ENCODE results near the gene MATN3.

The MATN3 gene

DNA sequence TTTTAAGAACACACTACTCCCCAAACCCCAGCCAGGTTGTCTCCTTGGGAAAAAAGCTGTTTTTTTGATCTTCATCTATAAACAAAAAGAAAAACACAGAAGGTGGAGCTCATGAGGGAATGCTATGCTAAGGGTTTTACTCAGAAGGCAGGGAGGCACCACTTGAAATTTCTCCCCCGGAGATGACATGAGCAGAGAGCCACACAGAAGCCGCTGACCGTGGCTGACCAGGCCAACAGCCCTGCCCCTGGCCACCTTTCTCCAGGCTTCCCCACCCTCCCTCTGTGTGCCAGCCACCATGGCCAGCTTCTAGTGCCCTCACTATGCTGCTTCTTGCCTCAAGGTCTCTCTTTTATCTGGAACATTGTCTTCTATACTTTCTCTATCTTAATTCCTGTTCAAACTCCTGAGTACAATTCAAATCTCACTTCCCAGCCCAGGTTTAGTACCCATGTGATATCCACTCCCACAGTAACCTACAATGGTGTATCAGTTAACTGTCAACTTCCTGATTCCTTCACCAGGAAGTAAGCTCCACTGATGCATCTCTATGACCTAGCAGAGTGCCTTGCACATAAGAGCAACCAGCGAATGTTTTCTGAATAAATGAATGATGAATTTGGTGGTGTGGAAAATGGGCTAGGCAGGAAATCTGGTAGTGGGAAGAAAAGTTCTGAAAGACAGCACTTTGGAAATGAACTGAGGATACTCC, 23.6 kb upstream of the MATN3 start:
- DNase-seq, result no peak

DNA sequence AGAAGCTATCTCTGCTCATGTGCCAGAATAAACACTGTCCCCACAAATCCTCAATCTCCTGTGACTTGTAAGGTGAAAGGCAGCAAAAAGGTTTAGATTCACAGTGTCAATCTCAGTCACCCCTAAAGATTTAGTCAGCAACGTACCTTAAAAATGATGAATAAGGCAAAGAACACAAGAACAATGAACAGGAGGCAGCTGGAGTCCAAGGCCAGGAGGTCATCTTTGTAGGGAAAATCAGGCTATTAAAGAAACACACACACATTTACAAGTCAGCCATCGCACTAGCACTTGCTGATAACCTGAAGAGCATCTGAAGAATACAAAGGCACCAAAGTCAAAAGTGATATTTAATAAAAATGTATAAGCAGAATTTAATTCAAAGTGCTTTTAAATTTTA, 22.4 kb upstream of the MATN3 start:
- no peak for DNase-seq

DNA sequence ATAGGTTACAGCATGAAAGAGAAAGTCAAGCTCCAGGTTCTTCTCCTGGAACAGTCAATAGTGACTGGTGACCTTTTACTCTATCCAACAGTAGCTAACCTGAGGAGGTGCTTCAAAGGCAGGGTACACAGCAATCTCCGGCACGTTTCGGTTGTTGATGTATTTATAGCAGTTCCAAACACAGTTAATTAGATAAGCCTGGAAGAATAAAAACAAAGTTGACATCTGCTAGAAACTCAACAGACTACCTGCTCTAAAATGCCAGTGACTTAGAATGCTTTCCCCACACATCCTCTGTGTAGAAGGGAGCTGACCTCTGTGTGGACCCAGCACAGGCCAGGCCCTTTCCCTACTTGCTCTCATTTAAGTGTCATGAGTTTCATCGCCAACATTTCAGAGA, 21.8 kb upstream of the MATN3 start:
- no peak for DNase-seq

DNA sequence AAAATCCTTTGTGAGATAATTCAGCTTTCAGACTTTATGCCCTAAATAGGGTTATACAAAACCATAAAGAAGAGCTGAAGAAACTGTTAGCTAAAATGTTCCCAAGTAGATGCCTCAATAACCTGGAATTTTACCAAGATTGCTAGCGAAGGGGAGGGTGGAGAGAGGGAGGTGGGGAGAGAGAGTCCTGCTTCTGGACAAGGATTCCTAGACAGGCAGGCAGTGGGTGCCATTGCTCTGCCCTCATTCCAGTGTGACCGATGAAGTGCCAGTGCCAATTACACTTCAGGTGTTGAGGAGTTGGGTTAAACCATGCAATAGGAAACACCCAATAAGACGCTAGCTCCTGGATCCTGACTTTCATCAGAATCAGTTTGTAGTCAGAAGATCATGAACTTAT, 20.9 kb upstream of the MATN3 start:
- no peak for DNase-seq

DNA sequence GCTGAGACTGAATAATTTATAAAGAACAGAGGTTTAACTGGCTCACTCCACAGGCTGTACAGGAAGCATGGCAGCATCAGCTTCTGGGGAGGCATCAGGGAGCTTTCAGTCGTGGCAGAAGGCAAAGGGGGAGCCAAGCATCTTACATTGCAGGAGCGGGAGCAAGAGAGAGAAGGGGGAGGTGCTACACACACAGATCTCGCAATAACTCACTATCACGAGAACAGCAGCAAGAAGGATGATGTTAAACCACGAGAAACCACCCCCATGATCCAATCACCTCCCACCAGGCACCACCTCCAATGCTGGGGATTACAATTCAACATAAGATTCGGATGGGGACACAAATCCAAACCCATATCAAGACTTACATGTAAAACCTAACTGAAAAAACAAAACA, 17.8 kb upstream of the MATN3 start:
- no peak for DNase-seq

DNA sequence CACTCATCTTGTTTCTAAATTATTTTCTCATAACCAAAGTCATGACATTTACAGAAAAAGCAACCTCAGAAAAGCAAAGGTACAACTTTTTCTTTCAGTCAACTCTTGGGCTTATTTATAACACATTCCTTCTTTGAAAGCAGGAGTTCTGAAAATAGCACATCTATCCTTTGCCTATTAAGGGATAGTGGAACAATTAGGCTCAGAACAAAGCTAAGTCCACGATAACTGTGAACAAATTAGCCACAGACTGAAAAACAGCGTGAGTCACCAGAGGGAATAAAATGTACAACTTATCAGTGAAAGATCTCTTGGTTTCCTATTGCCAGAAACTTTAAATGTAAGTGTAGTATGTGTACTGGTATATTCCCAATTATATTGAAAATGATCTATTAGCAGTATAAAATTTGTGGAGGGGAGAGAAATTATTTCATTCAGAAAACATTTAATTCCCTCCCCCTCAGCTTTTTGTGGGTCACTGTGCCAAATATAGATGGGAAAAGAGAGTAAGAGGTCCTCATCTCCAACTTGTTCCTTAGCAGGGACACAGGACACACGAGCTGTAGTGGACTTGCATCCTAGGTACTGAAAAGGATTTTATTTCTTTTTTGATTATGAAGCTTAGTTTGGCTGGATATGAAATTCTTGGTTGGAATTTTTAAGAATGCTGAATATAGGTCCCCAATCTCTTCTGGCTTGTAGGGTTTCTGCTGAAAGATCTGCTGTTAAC, 15.4 kb upstream of the MATN3 start:
- DNase-seq, result no peak

DNA sequence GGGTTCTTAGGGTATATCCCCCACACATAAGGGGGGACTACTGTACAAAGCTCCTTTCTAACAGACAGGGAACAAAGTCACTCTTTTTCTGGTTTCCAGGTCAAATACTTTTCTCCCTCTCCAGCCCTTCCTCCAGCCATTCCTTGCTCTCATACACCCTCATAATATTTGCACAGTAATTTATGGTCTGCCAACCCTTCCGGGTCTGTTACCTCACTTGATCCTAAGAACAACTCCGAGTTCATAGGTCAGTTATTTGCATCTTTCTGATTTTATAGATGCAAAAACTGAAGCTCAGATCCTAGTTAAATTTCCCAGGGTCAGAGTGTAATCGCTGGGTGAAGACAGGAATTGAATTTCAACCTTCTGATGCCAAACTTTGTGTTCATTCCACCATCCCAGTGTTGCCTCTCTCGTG, 14.8 kb upstream of the MATN3 start:
- DNase-seq, result no peak

DNA sequence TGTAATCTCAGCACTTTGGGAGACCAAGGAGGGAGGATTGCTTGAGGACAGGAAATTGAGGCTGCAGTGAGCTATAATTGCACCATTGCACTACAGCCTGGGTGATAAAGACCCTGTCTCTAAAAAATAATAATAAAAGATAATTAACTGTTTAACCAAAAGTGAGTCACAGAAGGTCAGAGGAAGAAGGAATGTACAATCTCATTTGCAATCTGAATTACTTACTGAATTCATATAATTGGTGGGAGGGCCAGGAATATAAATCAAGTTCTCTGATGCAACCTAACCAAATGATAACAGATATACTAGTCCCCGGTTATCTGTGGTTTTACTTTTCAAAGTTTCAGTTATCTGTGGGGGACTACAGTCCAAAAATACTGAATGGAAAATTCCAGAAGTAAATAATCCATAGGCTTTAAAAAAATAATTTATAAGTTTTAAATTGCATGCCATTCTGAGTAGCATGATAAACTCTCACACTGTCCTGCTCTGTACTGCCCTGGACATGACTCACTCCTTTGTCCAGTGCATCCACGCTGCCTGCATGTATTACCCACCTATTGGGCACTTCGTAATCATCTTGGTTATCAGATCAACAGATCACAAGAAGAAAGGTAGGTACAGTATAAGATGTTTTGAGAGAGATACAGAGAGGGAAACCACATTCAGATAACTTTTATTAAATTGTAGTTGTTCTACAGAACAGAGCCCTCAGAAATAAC, 12.8 kb upstream of the MATN3 start:
- DNase-seq, result no peak

DNA sequence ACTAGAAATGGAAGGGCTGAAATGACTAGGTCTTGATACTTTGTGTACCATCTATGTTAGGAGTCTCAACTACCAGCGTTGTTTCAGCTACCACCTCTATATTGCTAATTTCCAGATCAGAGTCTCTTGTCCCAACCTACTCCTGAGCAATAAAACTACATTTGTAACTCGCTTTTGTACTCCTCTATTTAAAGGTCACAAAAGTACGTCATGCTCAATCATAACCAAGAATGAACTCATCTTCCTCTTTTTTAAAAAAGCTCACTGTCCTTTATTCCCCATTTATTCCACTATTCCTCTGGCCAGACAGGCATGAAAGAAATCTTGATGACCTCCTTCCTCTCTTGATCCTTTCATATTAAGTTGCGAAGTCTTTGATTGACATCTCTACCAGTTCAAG, 11.2 kb upstream of the MATN3 start:
- no peak for DNase-seq

DNA sequence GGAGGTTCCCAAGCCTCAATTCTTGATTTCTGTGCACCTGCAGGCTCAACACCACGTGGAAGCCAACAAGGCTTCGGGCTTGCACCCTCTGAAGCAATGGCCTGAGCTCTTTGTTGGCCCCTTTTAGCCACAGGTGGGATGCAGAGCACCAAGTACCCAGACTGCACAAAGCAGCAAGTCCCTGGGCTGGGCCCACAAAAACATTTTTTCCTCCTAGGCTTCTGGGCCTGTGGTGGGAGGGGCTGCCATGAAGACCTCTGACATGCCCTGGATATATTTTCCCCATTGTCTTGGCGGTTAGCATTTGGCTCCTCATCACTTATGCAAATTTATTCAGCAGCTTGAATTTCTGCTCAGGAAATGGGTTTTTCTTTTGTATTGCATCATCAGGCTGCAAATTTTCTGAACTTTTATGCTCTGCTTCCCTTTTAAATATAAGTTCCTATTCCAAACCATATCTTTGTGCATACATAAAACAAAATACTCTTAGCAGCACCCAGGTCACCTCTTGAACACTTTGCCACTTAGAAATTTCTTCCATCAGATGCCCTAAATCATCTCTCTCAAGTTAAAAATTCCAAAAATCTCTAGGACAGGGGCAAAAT, 9.0 kb upstream of the MATN3 start:
- no peak for DNase-seq

DNA sequence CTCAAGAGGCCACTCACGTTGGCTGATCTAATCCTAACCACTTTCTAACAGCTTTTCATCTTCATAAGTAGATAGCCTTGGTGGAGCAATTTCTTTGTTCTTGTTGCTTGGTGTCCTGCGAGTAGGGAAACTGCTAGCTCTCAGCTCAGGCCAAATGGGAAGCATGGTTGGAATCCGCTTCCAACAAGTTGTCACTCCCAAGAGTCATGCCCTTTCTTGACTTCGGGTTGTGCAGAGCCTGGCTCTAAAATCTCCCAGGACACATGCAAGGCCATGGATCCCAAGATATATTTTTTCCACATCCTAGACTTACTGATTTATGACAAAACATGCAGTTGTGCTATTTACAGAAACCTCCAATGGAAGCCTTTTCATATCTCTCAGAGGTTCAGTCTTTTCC, 7.3 kb upstream of the MATN3 start:
- DNase-seq, result no peak

DNA sequence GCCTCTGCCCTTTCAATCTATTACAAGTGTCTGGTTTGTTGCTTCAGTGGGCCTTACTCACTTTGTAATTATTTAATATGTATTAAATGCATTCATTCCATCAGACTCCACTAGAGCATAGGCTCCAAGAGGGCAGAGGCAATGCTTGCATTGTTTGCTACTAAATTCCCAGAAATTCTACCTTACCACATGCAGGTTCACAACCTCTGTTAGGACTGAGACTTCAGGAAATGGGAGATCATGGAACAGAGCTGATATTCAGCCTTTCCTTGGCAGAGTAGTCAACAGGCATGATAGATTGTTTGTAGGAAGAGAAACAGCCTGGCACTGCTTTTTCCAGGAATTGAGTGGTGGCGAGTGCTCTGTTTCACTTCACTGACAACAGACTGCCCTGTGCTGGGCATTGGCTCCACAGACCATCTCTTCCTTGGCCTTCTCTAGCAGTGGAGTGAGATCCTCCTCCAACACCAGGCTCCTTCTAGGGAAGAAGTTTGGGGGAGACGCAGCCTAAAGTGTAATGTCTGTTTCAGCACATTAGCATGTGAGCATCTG, 6.2 kb upstream of the MATN3 start:
- no peak for DNase-seq

DNA sequence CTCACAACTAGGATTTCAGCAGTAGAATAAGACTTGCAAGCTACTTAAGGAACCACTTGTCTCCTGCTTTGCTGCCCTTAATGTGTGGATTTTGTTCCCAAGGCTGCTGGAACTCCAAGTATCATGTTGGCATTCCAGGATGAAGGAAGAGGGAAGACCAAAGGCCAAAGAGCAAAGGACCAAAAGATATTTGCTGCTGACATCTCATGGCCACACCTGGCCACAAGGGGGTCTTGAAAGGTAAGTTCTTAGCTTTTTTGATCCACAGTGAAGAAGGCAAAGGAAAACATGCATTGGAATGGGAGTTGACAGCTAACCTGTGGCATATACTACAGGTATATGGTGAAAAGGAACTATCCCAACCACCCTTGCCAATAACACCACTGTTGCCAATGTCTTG, 3.9 kb upstream of the MATN3 start:
- no peak for DNase-seq

DNA sequence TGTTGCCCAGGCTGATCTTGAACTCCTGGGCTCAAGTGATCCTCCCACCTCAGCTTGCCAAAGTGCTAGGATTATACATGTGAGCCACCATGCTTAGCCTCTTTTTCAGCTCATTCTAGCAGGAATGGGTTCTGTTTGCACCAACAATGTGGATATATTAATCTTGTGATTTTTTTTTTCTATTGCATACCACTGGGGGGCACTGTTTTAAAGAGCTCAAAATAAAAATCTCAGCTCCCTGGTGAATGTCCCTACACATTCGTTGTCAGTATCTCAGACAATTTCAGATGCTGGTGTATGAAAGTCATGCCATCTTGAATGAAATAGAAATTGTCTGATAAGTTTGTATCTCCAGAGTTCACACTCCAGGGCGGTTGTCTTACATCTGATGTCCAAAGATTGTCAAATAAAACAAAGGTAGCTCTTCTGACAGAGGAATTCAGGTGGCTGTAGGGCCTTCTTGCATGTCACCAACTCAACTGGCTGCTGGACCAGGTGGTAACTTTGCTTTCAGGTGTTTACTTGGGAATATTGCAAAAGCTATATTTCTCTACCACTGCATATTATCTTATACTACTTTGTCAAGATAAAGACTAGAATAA, 3.1 kb upstream of the MATN3 start:
- peak; percentile 64 for DNase-seq

DNA sequence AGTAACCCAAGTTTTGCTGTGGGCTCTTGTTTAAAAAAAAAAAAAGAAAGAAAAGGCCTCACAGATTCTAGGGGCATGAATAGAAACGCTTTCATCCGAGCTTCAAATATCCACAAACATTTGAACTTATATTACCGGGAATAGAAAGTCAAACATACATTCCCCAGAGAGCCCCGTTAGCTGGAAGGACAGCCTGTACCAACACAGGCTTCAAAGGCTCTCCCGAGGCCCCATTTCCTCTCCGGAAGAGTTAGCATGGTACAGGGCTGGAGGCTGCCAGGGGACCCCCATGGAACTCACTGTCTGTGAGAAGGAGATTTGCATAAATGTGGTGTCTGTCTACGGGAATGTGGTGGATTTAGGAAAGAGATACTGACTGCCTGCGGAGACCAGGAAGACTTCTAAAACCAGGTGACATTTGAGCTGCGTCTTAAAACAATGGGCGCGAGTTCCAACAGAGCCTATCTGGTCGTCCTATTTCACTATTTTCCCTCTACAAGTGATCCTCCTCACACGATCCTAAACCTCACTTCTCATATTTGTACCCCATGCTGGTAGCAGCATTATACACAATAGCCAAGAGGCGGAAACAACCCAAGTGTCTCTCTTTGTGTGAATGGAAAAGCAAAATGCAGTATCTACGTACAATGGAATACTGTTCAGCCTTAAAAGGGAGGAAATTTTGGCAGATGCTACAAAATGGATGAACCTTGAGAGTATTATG, 820 bp upstream of the MATN3 start:
- no peak for DNase-seq

DNA sequence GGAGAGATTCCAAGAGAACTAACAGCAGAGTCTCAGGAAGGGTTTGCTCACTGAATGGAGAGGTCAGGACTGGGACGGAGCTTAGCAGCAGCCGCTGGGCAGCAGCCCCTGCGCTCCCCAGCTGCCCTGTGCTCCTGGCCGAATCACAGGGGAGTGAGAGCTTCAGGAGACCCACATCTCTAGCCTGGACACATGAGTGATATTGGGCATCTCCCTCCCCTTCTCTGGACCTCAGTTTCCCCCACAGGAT, 511 bp downstream of the MATN3 start:
- DNase-seq, result no peak

DNA sequence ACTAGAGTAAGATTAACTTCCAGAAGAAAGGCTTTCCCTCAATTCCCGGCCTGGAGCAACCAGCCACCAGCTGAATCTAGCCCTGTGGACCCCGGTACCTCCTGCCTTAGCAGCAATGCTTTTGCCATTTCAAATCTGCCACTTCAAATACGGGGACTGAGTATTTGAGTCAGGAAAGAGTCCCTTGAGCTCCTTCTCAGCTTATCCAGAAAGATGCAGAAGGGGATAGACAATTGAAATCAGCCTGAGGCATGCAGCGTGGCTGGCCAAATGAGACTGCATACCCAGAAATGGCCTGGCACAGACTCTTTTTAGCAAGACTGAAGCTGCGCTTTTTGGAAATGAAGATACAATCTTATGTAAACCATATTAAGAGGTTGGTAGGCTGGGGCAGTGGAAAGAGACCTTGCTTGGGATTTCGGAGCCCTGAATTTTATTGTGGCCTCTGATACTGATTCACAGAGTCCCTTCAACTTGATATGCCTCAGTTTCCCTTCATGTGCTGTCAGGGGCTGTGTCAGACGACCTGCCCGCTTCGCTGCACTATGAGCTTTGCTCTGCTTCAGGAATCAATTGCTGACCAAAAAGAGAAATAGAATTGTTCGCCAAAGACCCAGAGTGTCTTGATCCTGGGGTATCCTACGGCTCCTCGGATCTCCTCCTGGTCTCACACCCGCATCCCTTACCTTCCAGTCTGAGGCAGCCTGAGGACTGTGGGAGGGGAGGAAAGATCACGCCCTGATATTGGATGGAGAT, 1.0 kb downstream of the MATN3 start:
- no peak for DNase-seq

DNA sequence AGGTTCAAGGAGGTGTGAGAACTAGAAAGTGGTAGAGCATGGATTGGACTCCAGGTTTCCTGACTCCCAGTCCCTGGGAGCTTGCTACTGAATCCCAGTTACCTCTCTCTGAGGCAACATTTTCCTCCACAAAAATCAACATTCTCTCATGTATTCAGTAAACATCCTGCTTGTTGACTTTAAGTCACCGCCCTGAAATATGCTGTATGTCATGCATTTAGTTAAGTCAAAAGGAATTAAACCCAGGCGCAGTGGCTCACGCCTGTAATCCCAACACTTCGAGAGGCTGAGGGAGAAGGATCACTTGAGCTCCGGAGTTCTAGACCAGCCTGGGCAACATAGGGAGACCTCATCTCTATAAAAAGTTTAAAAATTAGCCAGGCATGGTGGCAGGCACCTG, 3.8 kb downstream of the MATN3 start:
- DNase-seq, result no peak

DNA sequence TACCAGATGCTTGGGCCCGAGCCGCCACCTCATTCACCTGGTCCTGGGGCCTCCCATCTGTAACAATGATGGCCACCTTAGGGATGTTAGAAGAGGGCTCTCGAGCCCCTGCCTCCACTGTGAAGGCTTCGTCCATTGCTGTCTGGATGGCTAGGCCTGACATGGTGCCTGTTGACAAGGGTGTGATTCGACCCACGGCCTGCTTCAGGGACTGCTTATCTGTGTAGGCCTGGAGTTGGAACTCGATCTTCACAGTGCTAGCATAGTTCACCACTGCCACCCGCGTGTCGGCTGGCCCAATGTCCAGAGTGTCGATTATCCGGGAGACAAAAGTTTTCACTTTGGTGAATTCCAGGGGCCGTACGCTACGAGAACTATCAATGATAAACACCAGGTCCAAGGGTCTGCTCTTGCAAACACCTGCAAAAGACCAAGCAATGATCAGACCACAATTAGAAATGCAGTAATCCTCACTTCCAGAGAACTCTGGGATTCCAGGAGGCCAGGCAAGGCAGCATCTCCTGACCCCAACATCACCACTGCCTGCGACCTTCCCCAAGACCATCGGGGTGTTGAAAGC, 6.5 kb downstream of the MATN3 start:
- no peak for DNase-seq

DNA sequence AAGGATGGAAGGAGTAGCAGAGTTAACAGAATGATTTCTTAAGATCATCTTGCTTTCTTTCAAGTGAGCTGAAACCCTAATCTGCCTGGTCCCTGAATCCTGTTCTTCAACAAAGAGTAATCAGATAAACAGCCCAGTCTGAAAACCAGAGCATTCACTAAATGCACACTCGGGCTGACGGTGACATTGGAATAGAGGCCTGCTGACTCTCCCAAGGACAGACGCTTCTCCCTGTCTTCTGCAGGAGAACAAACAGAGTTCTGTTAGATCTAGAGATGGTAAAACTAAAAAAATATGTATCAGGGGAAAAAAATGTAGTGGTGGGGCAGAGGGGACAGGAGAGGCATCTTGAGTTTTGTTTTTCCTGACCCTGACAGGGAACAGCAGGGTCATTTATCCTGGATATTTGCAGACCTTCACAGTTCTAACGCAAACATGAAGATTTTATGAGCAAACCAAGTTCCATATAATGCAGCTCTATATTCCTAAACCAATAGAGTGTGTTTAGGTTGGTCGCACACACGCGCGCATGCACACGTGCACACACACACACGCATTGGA, 7.3 kb downstream of the MATN3 start:
- DNase-seq, result no peak

DNA sequence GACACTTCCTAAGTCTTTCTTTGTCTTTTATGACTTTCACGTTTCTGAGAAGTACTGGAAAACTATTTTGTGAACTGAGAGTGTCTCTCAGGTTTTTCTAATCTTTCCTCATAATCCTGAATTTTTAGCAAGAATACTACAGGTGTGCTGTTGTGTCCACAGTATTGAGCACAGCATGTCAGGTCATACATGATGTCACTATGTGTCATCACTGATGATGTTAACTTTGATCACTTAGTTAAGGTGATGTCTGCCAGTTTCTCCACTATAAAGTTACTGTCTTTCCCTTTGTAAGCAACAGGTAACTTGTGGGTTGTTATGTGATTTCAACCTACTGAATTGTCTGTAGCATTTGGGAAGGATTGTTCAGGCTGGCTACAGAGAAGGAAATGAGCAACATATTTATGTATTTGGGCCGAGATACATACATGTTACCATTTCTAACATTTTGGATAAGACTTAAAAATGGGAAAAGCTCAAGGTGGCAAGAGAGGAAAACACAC, 11.1 kb downstream of the MATN3 start:
- DNase-seq, result no peak

All from midbrain (tissue), 1 donor.